HG03378 (cell line): Measurements from ENCODE around the gene LCP2.

ENCODE experiments used
- ATAC-seq: cut with Tn5 transposase; IDR thresholded peaks from one replicate; pipeline ENCODE4 v1.9.1; 2021; ENCODE audit warnings: mild to moderate bottlenecking, moderate library complexity; ENCODE audit not compliant: unreplicated experiment

LCP2 gene

DNA sequence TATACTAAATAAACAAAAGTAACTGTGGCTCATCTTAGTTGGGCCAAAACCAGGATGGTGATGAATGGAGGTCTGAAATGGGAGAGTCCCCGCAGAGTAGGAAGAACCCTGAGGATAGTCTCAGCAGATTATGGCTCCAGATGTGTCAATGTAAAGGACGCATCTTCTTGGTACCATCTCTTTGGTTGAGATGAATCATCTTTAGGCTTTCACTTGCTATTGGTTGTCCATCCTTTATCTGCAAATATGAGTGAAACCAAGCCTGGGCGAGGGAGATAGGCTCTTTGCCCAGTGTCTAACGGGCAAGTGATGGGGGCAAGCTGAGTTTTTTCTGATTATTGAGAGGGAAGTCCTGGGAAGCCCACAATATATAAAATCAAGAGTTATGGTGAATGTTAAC is 19.4 kb upstream of the LCP2 start:
- no peak for ATAC-seq

DNA sequence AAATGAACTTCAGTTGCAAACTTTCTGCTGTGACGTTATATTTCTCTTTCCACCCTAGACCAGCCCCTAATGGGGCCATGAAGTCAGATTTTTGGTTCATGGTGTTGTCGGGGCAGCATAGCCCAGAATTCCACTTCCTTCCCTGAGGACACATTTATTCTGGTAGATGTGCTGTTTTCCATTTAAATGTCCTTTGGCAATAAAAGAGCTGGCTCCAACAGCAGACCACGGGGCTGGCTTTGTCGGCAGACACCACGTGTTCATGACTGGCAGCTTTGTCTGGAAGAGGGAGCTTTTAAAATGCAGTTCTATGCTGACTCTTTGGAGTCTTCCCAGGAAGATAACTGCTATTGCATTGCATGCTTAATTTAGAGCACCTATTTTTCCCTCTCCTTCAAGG is 17.6 kb upstream of the LCP2 start:
- ATAC-seq = no peak

DNA sequence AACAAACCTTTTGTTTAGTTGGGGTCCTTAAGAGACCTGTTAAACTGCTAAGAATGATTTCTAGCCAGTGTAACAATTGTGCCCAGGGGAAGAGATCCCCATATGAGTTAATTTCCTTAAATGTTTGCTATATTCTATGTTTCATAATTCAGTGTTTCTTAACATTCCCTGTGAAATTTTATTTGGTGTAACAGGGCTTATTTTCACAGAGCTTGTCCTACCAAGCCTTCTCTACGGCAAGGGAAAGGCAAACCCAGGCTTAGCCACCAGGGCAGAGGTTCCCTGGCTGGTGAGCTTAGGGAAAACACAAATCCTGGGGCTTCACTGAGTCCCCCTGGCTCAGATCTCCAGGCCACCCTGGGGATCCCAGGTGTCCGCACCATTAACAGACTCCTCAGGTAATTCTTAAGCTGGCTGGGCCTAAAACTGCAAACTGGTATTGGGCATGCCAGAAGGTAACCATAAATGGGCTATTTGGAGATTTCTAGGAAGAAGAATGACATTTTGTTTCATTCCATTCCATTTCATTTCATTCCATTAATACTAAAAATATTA is 17.0 kb upstream of the LCP2 start:
- ATAC-seq = no peak

DNA sequence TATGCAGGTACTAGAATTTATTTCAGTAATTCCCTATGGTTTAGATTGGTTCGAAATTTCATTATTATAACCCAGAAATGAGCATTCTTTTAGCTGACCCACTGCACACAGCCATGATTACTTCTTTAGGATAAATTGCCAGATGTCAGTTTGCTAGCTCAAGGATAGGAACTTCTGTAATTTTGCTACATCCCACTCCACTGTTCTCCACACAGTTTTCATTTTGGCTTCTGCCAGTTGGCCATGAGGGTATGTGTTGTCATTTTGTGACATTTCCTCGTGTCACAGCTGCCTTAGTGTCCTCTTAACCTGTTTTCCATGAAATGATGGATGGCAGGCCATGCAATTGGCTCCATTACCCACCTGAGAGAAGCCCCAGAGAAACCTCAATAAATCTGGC is 16.2 kb upstream of the LCP2 start:
- ATAC-seq = no peak

DNA sequence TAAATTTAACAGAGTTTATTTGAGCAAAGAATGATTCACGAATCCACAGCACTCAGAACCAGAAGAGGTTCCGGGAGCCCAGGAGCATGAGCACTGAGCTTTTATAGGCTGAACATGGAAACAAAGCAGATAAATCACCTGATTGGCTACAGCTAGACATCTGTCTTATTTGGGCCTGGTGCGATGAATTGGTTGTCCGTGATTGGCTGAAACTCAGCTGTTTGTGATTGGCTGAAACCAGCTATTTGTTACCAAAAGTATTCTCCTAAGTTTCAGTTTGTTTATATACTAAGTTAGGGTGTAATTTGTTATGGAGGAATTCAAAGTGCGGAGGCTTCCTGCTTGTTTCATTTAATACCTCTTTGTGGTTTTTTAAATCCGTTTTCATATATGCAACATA is 15.8 kb upstream of the LCP2 start:
- ATAC-seq = no peak

DNA sequence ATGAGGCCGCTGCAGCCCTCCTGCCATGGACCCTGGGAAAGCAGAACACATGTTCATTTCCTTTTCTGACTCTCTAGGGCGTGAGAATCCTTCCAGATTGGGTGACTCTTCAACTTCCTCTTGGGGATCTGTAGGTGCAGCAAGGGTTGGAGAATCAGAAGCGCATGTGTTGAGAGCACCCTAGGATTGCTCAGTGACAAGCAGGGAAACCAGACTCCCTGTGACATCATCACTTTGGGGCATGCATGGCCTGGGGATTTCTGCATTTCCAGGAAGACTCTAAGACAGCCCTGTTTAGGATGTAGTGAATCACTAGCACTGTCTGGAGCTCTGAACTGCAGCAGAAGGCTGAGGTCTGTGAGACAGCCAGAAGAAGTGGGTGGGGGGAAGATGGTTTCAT is 15.1 kb upstream of the LCP2 start:
- peak; percentile 59 for ATAC-seq

DNA sequence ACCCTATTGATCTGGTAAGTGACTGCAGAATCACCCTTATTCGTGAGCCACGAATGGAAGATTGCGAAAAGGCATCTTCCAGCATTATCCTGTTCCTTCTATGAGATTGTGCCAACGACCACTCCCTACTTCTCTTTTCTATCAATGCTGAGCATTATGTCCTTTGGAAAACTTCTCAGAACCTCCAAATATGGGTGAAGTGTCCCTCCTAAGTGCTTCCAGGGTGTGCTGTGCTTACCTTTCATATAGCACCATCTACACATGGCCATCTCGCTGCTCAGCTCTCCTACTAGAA is 14.7 kb upstream of the LCP2 start:
- ATAC-seq = no peak

DNA sequence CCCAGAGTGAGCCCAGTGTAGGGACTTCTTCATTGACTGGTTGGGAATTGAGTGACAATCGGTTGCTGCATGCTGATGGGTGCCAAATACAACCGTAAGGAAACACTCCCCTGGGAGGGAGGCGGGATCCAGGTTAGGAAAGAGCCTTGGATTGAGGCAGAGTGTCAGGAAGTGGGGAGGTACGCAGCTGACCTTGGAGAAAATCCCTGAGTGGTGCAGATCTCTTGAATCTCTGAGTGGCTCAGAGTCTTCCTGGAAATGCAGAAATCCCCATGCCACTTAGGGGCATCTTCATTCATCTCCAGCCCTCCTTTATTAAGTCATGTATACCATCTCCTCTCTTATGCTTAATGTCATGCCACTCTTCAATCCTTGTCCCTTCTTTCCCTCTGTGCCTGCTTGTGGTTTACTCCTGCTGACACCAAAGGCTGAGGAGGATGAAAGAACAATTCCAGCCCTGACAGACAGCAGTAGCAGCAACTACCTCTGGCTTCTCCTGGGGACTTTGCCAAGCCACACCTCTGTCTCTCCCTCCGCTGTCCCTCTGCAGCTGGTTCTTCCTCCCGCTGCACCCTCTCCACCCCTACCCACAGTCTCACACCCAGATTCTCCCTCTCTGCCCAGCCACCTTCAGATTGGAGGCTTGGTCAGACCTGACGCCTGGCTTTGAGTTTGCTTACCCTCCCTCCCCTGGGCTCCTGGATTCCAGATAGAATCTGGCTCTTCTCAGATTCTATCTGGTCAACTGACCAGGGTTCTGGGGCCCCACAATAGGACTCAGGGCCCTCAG is 14.1 kb upstream of the LCP2 start:
- ATAC-seq = no peak

DNA sequence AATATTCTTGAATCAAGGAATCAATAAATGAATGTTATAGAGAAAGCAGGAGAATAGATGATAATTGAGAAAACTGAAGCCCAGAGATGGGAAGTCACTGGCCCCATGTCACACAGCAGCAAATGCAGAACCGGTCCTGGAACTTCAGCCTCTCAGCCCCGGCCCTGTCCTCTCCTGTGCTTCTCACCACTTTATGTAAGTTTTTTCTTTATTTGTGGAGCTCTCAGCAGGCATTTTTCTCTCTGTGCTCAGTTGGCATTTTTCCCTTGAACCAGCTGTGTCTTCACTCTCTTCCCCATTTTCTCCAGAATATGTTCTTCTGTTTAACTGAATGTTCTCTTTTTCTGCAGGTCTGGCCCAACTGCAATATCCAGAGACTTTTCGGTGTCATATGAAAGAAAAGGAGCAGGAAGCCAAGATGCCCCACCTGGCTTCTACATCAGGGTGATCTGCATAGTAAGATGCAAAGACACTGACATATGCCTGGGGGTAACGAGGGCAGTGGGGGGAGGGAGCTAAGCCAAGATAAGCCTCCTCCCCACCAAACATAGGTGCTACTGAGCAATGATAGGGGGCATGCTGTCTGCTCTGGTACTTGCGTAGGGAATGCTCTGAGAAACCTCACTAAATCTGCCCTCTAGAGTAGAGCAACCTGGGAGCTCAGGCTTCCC is 12.8 kb upstream of the LCP2 start:
- ATAC-seq = no peak

DNA sequence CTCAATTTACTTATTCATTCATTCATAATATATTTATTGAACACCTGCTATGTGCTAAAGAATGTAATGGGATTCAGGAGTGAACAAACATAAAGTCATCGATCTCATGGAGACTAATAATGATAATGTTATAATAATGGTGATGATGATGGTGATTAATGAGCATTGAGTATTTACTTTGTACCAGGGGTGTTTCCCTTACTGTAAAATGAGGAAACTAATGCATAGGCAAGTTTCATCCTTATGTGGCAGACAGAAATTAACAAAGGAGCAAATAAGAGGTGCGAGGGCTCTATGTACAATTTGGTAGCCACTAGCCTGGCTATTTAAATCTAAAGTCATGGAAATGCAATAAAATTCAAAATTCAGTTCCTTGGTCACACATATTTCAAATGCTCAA is 11.1 kb upstream of the LCP2 start:
- ATAC-seq = no peak

DNA sequence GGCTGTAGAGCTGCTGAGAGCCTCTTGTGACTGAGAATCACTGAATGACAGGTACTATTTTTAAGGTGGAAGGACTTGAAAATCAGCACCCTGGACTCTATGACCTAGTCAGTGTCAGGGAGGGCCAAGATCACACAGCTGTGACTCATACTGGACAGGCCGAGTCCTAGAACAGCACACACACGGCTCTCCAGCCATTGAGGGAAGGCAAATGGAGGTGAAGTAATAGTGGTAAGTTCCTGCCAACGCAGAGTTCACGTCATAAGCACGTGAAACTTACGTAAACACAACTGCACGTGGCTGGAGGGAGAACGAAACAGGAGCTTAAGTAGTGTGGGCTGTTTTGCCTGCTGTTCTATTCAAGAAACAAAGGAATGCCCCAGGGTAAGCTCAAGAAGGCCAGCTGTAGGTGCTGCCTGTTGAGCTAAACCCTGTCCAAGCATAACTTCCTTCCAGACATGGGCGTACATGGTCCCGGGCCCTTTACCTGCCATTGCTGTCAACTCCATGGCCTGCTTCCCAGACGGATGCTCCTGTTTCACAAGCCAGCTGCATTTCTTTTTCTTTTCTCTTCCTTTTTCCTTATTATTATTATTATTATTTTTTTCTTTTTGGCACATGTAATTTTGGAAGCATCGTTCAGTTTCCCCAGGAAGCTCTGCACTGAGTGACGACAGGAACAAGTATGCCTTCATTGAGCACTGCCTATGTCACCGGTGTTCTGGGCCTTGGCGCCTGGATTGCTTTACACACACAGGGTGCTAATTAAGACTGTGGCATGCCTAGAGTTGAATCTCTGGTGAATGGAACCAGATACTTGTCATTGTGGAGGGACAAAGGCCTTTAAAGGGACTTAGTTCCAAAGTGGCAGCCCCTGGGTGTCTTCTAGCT is 10.2 kb upstream of the LCP2 start:
- ATAC-seq = no peak

DNA sequence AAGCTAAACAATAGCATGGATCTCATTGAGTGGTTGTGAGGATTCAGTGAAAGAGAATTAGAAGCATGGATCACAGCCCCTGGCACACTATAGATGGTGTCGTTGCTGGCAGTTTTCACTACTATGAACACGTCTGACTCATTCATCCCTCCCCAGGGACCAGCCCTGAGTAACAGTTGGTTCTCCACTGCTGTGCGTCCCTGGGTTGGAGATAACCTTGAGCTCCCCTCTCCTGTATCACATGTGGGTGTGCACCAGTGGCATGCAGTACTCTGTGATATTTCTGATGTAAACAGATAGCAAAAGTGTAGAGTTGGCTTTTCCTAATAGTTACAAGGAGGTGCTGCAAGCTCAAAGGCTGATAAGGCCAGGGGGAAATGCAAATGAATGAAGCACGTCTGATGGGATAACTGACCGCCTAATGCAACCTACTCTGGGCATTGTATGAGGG is 8.8 kb upstream of the LCP2 start:
- peak; percentile 81 for ATAC-seq

DNA sequence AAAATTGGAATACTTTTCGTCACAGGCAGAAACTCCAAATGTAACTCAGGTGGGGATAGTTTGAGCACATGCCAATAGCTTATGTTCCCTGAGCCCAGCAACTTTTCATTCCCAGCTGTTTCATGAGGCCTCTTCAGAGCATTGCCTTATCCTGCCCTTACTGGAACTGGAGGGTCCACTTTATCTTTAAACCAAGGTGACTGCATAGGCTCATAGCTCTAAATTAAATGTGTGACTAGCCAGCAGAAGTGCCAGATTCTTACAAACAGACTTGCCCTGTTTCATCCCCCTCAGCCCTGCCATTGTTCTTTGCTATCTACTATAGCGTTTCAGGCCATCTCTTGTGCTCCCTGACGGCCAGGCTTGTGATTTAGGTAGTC is 8.1 kb upstream of the LCP2 start:
- no peak for ATAC-seq

DNA sequence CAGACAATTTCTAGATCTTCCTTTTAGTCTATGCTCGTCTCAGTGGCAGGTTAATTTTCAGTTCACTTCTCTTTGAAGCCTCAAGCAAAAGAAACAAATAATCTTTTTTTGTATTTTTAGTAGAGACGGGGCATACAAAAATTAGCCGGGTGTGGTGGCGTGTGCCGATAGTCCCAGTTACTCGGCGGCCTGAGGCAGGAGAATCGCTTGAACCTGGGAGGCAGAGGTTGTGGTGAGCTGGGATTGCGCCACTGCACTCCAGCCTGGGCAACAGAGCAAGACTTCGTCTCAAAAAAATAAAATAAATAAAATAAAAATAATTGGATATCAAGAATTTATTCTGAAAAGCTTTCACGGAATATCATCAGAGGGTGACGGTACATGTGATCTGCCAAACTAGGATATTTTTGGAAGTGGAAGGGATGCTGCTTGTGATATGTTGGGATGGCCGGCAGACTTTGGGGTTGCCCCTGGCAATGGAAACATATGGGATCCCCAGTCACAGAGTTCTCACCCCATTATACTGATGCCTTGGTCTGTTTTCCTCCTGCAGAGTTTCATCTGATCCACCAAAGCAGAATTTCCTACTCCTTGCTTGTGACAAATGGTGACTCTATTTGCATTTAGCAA is 7.6 kb upstream of the LCP2 start:
- no peak for ATAC-seq

DNA sequence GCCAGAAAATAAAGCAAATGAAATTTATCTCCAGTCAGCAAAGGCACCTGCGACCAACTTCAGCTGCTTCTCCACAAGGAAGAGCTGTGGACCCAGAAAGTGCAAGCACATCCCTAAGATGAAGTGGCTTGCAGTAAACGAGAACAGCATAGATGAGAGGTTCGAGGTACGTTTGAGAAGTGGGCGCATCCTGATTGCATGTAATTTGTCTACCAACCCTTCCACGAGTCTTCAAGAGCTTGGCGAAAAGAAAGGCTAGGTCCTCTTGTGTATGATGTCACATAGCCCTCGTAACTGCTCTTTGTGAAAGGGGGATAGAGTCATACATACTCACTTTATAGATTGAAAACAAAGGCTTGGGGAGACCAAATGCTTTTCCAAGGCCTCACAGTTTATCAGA is 6.0 kb upstream of the LCP2 start:
- ATAC-seq = no peak

DNA sequence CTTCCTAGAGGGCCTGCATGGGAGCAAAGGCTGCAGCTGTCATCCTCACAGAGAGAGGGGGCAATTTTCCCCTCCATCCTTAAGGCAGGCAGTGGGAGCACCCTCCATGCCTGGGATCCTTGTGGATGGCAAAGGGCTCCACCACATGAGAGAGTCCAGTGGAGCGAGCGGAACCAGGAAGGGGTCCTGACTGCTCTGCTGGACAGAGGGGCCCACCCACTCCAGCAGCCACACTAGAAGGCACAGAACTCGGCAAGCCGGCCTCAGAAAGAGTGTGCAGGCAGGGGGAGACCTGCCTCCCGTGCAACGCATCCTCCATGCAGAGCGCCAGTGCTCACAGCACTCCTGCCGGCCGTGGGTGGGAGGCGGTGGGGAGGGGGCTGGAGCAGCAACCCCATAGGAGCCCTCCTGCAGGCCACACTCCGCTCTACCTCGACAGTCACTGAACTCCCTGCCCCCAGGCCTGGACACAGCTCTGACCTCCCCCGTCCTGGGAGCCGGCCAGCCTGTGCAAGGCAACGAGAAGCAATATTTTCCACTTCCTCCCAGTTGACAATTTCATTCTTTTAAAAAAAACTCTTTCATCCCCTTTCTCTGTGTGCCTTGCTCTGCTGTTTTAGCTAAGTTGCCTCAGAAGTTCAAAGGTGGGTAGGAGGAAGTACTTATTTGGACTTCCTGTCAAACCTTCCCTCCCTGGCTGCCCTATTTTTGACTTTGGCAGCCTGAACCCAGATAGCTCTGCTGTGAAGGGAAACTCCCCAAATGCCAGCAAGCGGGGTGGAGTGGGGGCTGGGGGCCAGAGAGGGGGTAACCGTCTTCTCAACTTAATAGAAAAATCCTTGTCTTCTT is 5.3 kb upstream of the LCP2 start:
- peak; percentile 83 for ATAC-seq

DNA sequence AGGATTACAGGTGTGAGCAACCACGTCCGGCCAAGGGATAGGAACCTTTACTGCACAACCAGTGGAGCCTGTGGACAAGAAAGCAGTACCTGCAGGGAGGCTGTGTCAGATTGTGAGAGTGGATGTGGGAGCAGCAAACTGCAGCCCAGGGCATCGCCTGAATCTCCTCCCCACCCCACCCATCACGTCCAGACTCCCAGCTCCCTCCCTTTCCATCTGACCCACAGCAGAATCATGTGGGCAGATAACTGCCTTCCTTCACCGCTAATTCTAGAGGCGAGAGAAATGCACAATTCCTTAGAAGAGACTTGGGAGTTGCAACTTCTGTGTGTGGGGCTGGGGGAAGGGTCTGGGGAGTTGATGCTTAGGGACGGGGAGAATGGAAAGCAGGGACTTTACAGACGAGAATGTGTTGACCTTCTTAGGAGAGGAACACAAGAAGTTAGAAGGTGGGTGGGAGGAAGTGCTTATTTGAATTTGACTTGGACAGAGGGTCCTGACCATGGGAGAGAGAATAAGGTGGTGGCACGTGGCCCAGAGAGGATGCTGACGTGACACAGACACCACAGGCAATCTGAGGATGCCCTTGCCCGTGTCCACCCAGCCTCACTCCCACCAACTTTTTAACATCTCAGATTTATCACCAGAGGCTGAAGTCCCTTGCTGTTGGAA is 4.5 kb upstream of the LCP2 start:
- ATAC-seq = no peak

DNA sequence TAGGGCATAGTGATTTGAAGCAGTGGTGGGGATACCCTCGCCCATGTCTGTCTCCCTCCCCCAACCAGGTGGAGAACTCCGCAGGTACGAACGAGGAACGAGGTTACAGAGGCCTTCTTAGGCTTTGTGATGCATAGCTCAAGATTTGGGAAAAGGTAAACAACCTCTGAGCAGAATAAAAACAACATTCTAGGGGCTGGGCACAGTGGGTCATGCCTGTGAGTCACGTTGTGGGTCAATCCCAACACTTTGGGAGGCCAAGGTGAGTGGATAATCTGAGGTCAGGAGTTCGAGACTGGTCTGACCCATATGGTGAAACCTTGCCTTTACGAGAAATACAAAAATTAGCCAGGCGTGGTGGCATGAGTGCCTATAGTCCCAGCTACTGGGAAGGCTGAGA is 3.6 kb upstream of the LCP2 start:
- no peak for ATAC-seq

DNA sequence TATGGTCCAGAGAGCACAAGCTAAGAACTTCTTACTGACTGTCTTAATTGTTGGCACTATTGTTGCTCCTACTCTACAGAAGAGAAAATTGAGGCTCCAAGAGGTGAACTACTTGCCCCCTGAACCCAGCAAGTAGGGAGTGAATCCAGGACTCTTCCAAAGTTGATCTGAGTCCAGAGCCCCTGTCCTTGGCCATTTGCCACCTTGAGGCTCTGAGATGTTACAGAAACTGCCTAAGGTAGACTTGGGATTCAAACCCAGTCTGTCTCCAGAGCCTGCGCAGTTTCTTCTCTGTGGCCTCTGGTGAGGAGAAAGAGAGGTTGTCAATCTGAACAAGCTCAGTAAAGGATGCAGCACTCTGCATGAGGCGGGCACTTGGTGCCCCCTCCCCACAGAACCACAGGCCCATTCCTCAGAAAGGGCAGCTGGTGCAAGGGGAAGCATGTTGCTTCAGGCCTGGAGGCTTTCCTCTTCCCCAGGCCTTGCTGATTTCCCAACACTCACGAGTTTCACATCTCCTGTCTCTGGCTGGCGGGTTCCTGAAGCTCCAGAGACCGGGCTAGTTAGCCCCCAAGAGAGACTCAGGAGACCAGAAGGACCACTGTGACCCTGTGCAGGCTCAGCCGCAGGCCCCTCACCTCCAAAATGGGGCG is 2.9 kb upstream of the LCP2 start:
- no peak for ATAC-seq
